Globus pallidus (tissue), 1 donor: ENCODE data around the gene SP110.
A peak's percentile ranks its signal among the peaks of the same experiment; 100 is the strongest.

Experiments
- DNase-seq: peaks from one replicate; pipeline ENCODE4 v3.0.0-alpha.2; 2015; ENCODE audit warnings: low spot score

The SP110 gene

GRCh38 chr2:230170532-230170931 is 49.3 kb downstream of the SP110 start:
- DNase-seq, result peak; percentile 53

- no peak for DNase-seq
Measured at GRCh38 chr2:230166557-230167170, 53.1 kb downstream of the SP110 start.

GRCh38 chr2:230164139-230164538 is 55.6 kb downstream of the SP110 start:
- DNase-seq, result no peak

DNA sequence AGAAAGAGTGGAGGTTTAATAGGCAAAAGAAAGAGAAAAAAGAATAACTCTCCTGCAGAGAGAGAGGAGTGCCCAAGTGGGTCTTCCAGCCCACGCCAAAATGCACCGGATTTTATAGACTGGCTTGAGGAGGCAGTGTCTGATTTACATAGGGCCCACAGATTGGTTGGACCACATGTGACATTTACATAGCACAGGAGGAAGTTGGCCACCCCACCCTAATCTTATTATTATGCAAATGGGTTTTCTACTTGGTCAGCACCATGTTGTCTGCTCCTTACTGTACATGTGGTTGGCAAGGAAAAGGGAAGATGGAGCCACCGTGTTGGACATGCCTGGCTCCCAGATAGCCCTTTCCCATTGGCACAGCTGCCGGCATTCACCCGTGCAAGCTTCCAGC is 56.8 kb downstream of the SP110 start:
- DNase-seq, result no peak

DNA sequence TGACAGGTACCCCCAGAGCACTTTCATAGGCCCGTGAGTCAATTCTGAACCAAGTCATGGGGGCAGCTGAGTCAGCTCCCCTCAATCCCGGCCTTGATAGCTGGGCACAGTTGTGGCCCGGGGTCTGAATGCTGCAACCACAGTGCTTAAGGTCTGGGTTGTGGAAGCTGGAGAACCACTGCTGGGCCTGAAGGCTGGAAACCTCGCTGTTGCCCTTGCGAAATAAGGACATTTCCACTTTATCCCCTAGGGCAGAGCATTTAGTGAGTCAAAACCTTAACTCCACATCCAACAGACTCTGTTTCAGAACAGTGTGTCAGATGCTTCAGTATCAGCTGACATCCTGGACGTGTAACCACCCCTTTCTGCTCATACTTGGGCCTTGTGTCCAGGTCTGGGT is 58.6 kb downstream of the SP110 start:
- no peak for DNase-seq

DNA sequence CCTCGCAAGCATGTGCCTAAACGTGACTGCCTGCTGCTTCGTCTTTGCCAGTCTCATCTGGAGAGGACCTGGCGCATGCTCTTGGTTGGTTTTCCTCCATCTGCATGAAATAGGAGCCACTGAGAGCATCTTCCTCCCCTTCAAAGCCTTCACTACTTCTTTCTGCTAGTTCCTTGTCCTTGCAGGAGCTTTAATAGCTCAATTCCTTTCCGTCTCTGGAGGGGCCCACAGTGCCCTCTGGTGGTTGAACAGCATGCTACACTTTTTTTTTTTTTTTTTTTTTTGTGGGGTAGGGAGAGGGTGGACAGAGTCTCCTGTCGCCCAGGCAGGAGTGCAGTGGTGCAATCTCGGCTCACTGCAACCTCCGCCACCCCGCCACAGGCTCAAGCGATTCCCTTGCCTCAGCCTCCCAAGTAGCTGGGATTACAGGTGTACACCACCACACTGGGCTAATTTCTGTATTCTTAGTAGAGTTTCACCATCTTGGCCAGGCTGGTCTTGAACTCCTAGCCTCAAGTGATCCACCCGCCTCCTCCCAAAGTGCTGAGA is 59.6 kb downstream of the SP110 start:
- DNase-seq, result peak; percentile 51

- DNase-seq, result no peak
Measured at GRCh38 chr2:230158468-230158867, 61.3 kb downstream of the SP110 start.

DNA sequence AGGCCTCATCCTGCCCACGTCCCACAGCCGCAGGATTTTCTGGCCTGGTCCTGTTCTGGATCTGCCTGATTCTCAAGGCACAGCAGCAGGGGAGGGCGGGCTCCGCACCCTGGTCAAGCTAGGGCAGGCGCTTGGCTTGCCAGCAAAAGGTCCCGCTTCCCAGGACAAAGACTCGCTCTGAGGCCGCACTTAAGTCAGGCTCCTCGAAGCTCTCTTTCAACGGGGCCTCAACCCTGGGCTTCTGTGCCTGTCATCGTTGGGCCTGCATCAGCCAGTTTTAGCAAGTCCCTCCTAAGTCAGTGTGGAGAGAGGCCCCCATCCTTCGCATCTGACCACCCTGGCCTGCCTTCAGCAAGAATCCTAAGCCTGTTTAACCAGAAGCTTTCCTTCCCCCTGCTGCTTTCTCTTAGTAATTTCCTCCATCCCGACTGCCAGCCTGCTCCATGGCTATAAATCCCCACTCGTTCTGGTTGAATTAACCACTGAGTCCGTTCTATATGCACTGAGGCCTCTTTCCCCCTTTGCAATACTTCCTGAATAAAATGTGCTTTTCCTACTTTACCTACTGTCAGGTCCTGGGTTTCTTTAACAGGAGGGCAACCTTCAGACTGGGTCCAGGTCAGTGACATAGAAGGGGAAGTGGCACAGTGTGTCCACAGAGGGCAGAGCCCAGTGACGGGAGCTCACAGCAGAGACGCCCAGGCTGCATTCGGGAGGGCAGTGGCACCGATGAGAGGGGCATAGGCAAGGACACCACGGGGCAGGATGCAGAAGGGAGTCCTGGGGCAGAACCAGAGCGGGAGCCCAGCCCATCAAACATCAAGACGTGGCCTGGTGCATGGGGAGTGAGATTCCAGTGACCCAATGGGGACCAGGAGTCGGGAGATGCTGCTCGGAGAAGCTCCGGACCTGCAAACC is 62.7 kb downstream of the SP110 start:
- no peak for DNase-seq

DNA sequence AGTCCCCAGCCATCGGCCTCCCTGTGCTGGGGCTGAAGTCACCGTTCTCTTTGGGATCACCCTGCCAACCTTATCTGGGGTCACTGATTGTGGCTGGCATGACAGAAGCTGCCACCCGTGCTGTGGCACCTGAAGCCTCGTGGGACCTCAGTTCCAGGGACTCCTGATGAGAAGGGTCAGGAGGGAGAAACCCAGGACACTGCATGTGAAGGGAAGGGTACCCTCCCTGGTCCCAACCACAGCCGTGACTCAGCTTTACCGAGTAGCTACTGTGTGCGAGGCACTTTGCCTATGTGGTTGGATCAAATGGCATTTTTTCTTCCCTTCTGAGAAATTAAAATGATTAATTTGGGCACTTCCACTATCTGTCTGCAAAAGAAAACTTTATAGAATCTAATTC is 64.4 kb downstream of the SP110 start:
- no peak for DNase-seq

DNA sequence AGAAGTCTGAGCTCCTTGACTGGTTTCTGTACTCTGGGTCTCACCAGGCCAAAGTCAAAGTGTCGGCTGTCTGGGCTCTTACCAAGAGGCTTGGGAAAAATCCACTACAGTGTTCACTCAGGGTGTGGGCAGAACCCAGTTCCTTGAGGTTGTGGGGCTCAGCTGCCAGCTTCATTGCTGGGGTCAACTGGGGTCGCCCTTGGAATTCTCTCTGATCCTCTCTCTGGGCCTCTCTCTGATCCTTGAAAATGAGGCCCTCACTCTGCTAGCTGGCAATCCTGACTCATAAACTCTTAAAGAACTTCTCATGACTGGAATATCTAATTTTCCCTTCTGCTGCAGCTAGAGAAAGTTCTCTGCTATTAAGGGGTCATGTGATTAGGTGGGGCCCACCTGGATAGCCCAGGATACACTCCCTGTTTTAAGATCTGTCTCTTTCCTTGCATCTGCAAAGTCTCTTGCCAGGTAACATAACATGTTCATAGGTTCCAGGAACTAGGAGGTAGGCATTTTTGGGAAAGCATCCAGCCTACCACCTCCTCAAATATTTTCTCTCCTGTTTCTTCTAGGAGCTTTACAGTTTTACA is 66.3 kb downstream of the SP110 start:
- no peak for DNase-seq

GRCh38 chr2:230152334-230152733 is 67.5 kb downstream of the SP110 start:
- DNase-seq, result no peak

DNA sequence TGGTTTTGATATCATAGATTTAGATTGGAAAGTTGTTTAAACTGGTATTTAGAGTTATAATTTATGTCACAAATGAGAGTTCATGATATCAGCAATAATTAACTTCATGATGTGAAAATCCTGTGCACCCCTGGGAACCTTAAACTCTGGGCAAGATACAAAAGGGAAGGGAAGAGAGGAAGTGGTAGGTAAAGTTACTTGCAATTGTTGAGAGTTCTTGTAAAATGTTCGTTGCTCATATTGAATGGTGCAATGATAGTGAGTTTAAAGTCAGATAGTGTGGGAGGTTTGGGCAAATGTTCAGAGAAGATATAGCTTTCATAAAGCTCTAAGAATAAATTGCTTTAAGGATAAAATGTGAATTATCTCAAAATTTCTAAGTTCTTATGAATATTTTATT is 75.4 kb downstream of the SP110 start:
- no peak for DNase-seq

- no peak for DNase-seq
Measured at GRCh38 chr2:230140667-230141066, 79.1 kb downstream of the SP110 start.

DNA sequence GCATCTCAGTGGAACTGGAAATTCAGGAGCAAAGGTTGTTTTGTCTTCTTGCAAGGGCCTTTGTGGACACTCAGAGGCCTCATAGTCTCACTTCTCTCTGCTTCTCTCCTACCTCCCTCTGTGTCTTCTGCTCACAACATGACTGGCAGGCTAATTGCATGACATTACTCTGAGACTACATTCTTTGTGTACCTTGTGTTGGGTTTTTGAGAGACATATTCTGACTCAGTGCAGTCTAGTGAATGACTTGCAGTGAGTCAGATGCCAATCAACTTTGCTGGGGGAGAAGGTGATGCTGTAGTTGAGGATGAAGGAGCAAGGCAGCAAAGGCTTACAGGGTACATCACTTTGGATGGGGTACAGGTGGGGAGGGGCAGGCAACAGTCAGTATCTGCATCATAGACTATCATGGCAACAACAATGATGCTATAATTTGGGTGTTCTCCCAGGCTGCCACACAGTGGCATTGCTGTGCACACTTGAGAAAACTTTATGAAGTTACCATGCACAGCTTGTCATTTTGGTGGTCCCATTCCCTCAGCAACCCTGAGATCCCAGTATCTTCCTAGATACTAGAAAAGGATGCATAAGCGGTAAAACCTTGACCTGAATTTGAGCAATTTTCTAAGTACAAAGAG is 81.8 kb downstream of the SP110 start:
- no peak for DNase-seq

- DNase-seq, result no peak
Measured at GRCh38 chr2:230135130-230135525, 84.7 kb downstream of the SP110 start.

DNA sequence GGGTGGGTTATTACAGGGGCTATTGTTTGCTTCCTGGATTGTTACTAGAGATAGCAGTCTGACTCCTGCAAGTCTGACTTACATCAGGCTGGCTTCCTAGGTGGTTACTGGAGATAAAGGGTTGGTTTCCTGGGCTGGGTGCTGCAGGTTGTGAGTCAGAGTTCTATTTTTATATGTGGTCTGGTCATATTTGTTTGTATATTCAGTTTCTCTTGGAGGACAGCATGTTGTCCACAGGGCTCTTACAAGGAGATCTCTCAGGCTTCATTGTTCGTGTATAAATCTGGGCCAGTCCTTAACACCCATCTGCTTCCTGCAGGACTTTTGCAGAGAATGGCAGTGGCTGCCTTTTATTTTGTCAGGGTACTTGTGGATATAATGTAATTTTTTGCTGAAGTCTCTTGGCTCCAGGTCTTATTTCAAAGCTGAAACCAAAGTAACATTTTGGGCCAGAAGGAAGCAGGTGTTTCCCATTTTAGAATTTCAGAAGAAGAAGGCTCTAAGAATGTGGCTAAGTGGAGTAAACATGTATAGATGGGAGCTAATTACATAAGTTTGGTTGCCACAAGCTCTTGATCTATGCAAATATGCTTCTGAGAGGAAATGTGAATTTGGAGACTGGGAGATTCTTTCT is 85.2 kb downstream of the SP110 start:
- no peak for DNase-seq

- no peak for DNase-seq
Measured at GRCh38 chr2:230131366-230131765, 88.4 kb downstream of the SP110 start.

DNA sequence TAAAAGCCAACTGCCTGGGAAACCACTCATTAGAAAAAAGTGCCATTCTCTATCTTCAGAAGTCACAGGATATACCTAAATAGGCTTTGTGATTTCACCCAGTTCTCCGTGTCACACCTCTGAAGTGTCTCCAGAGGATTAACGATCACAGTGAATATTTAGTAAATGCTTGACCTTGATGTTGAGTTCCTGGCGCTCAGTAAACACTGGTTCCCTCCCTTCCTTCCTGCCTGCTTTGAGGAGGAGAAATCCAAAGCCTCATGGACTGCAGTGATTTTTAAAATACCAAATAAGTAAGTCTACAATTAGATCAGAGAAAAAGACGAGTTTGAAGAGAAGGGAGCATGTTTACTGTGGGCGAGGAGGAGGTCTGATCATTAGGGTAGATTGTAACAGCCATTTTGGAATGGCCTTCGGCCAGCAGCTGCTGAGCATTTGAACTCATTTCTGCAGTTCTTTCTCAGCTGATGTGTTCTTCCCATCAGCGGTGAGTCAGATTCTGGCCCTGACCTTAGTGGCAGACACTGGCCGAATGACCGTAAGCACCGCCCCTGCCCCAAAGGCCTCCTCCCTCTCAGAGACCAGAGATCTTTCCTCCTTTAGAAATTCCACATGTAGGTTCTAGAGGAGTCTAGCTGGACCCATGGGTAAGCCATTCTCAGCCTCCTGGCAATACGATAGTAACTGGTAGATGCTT is 89.0 kb downstream of the SP110 start:
- DNase-seq, result no peak

DNA sequence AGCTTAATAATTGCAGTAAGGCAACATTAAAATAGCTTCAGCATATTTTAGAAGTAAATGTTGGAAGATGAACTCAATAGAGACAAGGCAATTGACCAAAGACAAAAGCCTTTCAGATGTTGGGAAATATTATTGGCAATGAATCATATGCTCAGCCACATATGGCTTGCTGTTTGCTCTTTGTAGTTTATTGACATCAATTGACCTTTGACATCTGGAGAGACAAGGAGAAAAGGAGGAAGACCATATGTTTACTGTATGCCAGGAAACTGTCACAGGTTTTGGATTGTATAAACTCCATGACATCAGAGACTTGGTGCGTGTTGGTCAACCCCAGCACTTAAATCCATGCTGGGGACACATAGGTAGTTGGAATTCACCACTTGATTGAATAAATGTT is 90.4 kb downstream of the SP110 start:
- DNase-seq, result no peak

- DNase-seq, result no peak
Measured at GRCh38 chr2:230128623-230129342, 91.0 kb downstream of the SP110 start.

DNA sequence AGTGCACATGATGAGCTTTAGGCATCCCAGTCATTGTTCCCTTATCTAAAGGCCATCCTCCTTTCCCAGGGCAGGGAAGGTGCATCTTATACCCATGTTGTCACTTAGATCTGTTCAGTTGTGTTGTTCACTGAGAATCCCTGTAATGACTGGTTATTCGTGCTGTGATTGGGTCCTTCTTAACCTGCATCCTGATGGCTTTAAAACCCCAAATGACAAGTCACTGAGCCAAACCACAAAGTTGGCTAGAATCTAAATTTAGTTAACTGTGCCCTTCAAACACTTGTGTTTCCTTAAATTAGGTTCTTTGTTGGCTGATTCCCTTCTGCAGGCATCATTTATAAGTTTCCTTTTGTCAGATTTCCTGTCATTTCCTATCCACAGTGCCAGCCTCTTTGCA is 92.6 kb downstream of the SP110 start:
- DNase-seq, result no peak
